Central memory CD8-positive, alpha-beta T cell (primary cell): Measurements from ENCODE around the gene NSMF.

Source experiments
- ATAC-seq: fragments of 150-1000 bp; cut with Tn5 transposase; replicated peaks from 2 replicates; pipeline ENCODE4 v1.10.0; 2022; ENCODE audit warnings: mild to moderate bottlenecking, moderate FRiP score, moderate number of reproducible peaks; ENCODE audit not compliant: poor library complexity, severe bottlenecking; ENCODE audit errors: extremely low read depth
- DNase-seq, 2 donors: peaks; one replicate each; pipeline ENCODE4 v3.0.0; 2021; ENCODE audit warnings: low spot score in 2 of 2
- H3K27ac Mint-ChIP-seq: one replicate; pipeline ENCODE4 v1.8.0; 2022; ENCODE audit warnings: low read depth, mild to moderate bottlenecking, moderate library complexity, mixed read lengths
- H3K27me3 Mint-ChIP-seq: one replicate; pipeline ENCODE4 v1.8.0; 2022; ENCODE audit warnings: mixed read lengths
- H3K36me3 Mint-ChIP-seq: one replicate; pipeline ENCODE4 v1.8.0; 2022; ENCODE audit warnings: mild to moderate bottlenecking, moderate library complexity, mixed read lengths; ENCODE audit not compliant: insufficient read depth
- H3K4me1 Mint-ChIP-seq: one replicate; pipeline ENCODE4 v1.8.0; 2022; ENCODE audit warnings: mixed read lengths
- H3K4me3 Mint-ChIP-seq: one replicate; pipeline ENCODE4 v1.8.0; 2022; ENCODE audit warnings: mild to moderate bottlenecking, moderate library complexity, mixed read lengths
- H3K9me3 Mint-ChIP-seq: one replicate; pipeline ENCODE4 v1.8.0; 2022; ENCODE audit warnings: mixed read lengths

NSMF gene

GRCh38 chr9:137406876-137407589, 52.1 kb downstream of the NSMF start:
- Mint-ChIP-seq H3K27ac (no peak overlapping the region), H3K4me1 (peaks cover 18% of the 10 kb centered on the region), H3K9me3 (no peaks in the 10 kb centered on the region), H3K27me3 (peaks cover 9% of the 10 kb centered on the region), H3K4me3 (no peak overlapping the region), H3K36me3 (peaks cover 5% of the 10 kb centered on the region)
- DNase-seq (peak; percentile 37 to 50), ATAC-seq (peak; percentile 62)

- DNase-seq (no peak), ATAC-seq (no peak)
- Mint-ChIP-seq H3K27me3 (peaks cover 9% of the 10 kb centered on the region), H3K4me3 (peak overlapping the region; percentile 47), H3K4me1 (peaks cover 18% of the 10 kb centered on the region), H3K9me3 (no peaks in the 10 kb centered on the region), H3K27ac (peak overlapping the region; percentile 59), H3K36me3 (peaks cover 6% of the 10 kb centered on the region)
These were observed 52.9 kb downstream of the NSMF start for GRCh38 chr9:137406085-137406760.

GRCh38 chr9:137405677-137406081, 53.5 kb downstream of the NSMF start:
- Mint-ChIP-seq H3K4me1 (peaks cover 18% of the 10 kb centered on the region), H3K27ac (peak overlapping the region; percentile 59), H3K36me3 (peaks cover 8% of the 10 kb centered on the region), H3K9me3 (no peaks in the 10 kb centered on the region), H3K27me3 (peaks cover 9% of the 10 kb centered on the region), H3K4me3 (peak overlapping the region; percentile 47)
- DNase-seq (no peak), ATAC-seq (no peak)

GRCh38 chr9:137404961-137405567, 54.1 kb downstream of the NSMF start:
- ATAC-seq: no peak
- H3K9me3 Mint-ChIP-seq: no peaks in the 10 kb centered on the region
- no peak overlapping the region for H3K27ac Mint-ChIP-seq
- H3K4me3 Mint-ChIP-seq: no peak overlapping the region
- peaks cover 8% of the 10 kb centered on the region for H3K36me3 Mint-ChIP-seq
- H3K4me1 Mint-ChIP-seq: peaks cover 14% of the 10 kb centered on the region
- H3K27me3 Mint-ChIP-seq: peaks cover 9% of the 10 kb centered on the region
- DNase-seq: no peak

- Mint-ChIP-seq H3K4me1 (peaks cover 20% of the 10 kb centered on the region), H3K4me3 (no peak overlapping the region), H3K27me3 (peaks cover 9% of the 10 kb centered on the region), H3K36me3 (peaks cover 8% of the 10 kb centered on the region), H3K9me3 (no peaks in the 10 kb centered on the region), H3K27ac (no peak overlapping the region)
- DNase-seq (no peak), ATAC-seq (no peak)
These were observed 55.9 kb downstream of the NSMF start for GRCh38 chr9:137403269-137403668.

- no peak overlapping the region for H3K27ac Mint-ChIP-seq
- peaks cover 25% of the 10 kb centered on the region for H3K4me1 Mint-ChIP-seq
- no peak overlapping the region for H3K4me3 Mint-ChIP-seq
- H3K36me3 Mint-ChIP-seq: peaks cover 8% of the 10 kb centered on the region
- H3K9me3 Mint-ChIP-seq: no peaks in the 10 kb centered on the region
- peaks cover 9% of the 10 kb centered on the region for H3K27me3 Mint-ChIP-seq
- no peak for ATAC-seq
- no peak for DNase-seq
These were observed 56.4 kb downstream of the NSMF start for GRCh38 chr9:137402746-137403145.

GRCh38 chr9:137398561-137399468, 60.3 kb downstream of the NSMF start:
- H3K27ac Mint-ChIP-seq: peak overlapping the region; percentile 22
- peaks cover 26% of the 10 kb centered on the region for H3K4me1 Mint-ChIP-seq
- DNase-seq (no peak), ATAC-seq (no peak)
- no peak overlapping the region for H3K4me3 Mint-ChIP-seq
- no peaks in the 10 kb centered on the region for H3K9me3 Mint-ChIP-seq
- H3K36me3 Mint-ChIP-seq: peaks cover 5% of the 10 kb centered on the region
- no peaks in the 10 kb centered on the region for H3K27me3 Mint-ChIP-seq

- no peak for DNase-seq
- Mint-ChIP-seq H3K27me3 (no peaks in the 10 kb centered on the region), H3K4me1 (peaks cover 26% of the 10 kb centered on the region), H3K36me3 (peaks cover 5% of the 10 kb centered on the region), H3K9me3 (no peaks in the 10 kb centered on the region), H3K27ac (no peak overlapping the region), H3K4me3 (no peak overlapping the region)
- ATAC-seq: no peak
These were observed 61.3 kb downstream of the NSMF start for GRCh38 chr9:137397675-137398423.
